SK-N-SH treated with all-trans-retinoic acid at 6 μM for 48 hours (cell line): ENCODE measurements around the gene C1orf105.

Experiments used
- ATAC-seq: fragments of 200-7000 bp; cut with Tn5 transposase; 3 replicates; pipeline ENCODE4 v1.9.1; 2020; ENCODE audit warnings: mild to moderate bottlenecking, moderate library complexity
- ARNTL ChIP-seq: fragments of 450-650 bp; formaldehyde crosslinking; IDR thresholded peaks from 2 replicates; pipeline ENCODE4 v1.5.0; 2020; ENCODE audit warnings: low read depth, mild to moderate bottlenecking, moderate library complexity, borderline replicate concordance
- BACH2 ChIP-seq: fragments of 250-450 bp; sonication (Bioruptor Pico); IDR thresholded peaks from 2 replicates; pipeline ENCODE4 v1.9.0; 2021; ENCODE audit warnings: mild to moderate bottlenecking, borderline replicate concordance
- CREB5 ChIP-seq: fragments of 250-450 bp; sonication (Bioruptor Pico); IDR thresholded peaks from 2 replicates; pipeline ENCODE4 v1.5.1; 2020; ENCODE audit warnings: low read depth, mild to moderate bottlenecking, moderate library complexity
- CSDC2 ChIP-seq: fragments of 250-450 bp; sonication (Bioruptor Pico); IDR thresholded peaks from 2 replicates; pipeline ENCODE4 v1.5.0; 2020; ENCODE audit warnings: mild to moderate bottlenecking, moderate library complexity
- CSRNP3 ChIP-seq: fragments of 250-450 bp; sonication (Bioruptor Pico); IDR thresholded peaks from 2 replicates; pipeline ENCODE4 v1.5.1; 2021; ENCODE audit warnings: mild to moderate bottlenecking, moderate library complexity
- ESRRG ChIP-seq: fragments of 250-450 bp; sonication (Bioruptor Pico); IDR thresholded peaks from 2 replicates; pipeline ENCODE4 v1.6.1; 2021; ENCODE audit warnings: mild to moderate bottlenecking
- GLIS3 ChIP-seq: fragments of 250-450 bp; sonication (Bioruptor Pico); IDR thresholded peaks from 2 replicates; pipeline ENCODE4 v1.5.0; 2020; ENCODE audit warnings: mild to moderate bottlenecking, moderate library complexity
- ISL1 ChIP-seq: fragments of 250-450 bp; sonication (Bioruptor Pico); IDR thresholded peaks from 2 replicates; pipeline ENCODE4 v2.1.2; 2022; ENCODE audit warnings: mild to moderate bottlenecking, moderate library complexity
- OSR1 ChIP-seq: fragments of 250-450 bp; sonication (Bioruptor Pico); IDR thresholded peaks from 2 replicates; pipeline ENCODE4 v1.8.0; 2022; ENCODE audit warnings: moderate library complexity, mild to moderate bottlenecking, inconsistent platforms
- PATZ1 ChIP-seq: fragments of 250-450 bp; sonication (Bioruptor Pico); IDR thresholded peaks from 2 replicates; pipeline ENCODE4 v1.8.0; 2020; ENCODE audit warnings: mild to moderate bottlenecking, moderate library complexity, borderline replicate concordance
- POU6F1 ChIP-seq: fragments of 250-450 bp; sonication (Bioruptor Pico); IDR thresholded peaks from 2 replicates; pipeline ENCODE4 v1.8.0; 2021; ENCODE audit warnings: low read depth, mild to moderate bottlenecking, moderate library complexity, borderline replicate concordance
- PPARA ChIP-seq: fragments of 250-450 bp; sonication (Bioruptor Pico); IDR thresholded peaks from 2 replicates; pipeline ENCODE4 v1.5.0; 2020; ENCODE audit warnings: mild to moderate bottlenecking, borderline replicate concordance
- RARB ChIP-seq: fragments of 250-450 bp; sonication (Bioruptor Pico); IDR thresholded peaks from 2 replicates; pipeline ENCODE4 v1.8.0; 2021; ENCODE audit warnings: mild to moderate bottlenecking, moderate library complexity
- SNAI2 ChIP-seq: fragments of 250-450 bp; sonication (Bioruptor Pico); IDR thresholded peaks from 2 replicates; pipeline ENCODE4 v1.5.0; 2020; ENCODE audit warnings: mild to moderate bottlenecking, moderate library complexity
- TCF4 ChIP-seq: fragments of 250-450 bp; sonication (Bioruptor Pico); IDR thresholded peaks from 2 replicates; pipeline ENCODE4 v1.8.0; 2021; ENCODE audit warnings: mild to moderate bottlenecking, moderate library complexity, borderline replicate concordance
- TOX ChIP-seq: fragments of 250-450 bp; sonication (Bioruptor Pico); IDR thresholded peaks from 2 replicates; pipeline ENCODE4 v1.8.0; 2021; ENCODE audit warnings: mild to moderate bottlenecking, moderate library complexity, borderline replicate concordance
- ZC3H10 ChIP-seq: fragments of 250-450 bp; sonication (Bioruptor Pico); IDR thresholded peaks from 2 replicates; pipeline ENCODE4 v1.5.1; 2021; ENCODE audit warnings: mild to moderate bottlenecking, moderate library complexity
- ZFP3 ChIP-seq: fragments of 250-450 bp; sonication (Bioruptor Pico); IDR thresholded peaks from 2 replicates; pipeline ENCODE4 v1.5.0; 2020; ENCODE audit warnings: mild to moderate bottlenecking, moderate library complexity
- ZFP30 ChIP-seq: fragments of 450-650 bp; formaldehyde crosslinking; IDR thresholded peaks from 2 replicates; pipeline ENCODE4 v1.5.0; 2022; ENCODE audit warnings: mild to moderate bottlenecking, moderate library complexity
- ZNF565 ChIP-seq: fragments of 450-650 bp; formaldehyde crosslinking; conservative IDR thresholded peaks from 2 replicates; pipeline ENCODE4 v1.5.0; 2020; ENCODE audit warnings: low read depth, mild to moderate bottlenecking, moderate library complexity
- ZNF70 ChIP-seq: fragments of 450-650 bp; formaldehyde crosslinking; IDR thresholded peaks from 2 replicates; pipeline ENCODE4 v1.5.0; 2020; ENCODE audit warnings: mild to moderate bottlenecking, moderate library complexity
- ZNF8 ChIP-seq: fragments of 450-650 bp; formaldehyde crosslinking; IDR thresholded peaks from 2 replicates; pipeline ENCODE4 v1.5.0; 2020; ENCODE audit warnings: mild to moderate bottlenecking, moderate library complexity

Gene C1orf105

GRCh38 chr1:172472495-172472894 is 52.0 kb downstream of the C1orf105 start:
- no peak for TF ChIP-seq ARNTL
- no peak for TF ChIP-seq TCF4 (CRISPR knock-in tag)
- no peak for TF ChIP-seq OSR1 (CRISPR knock-in tag)
- TF ChIP-seq ZC3H10 (CRISPR knock-in tag) = no peak
- TF ChIP-seq BACH2 (CRISPR knock-in tag) = no peak
- TF ChIP-seq, all 23 proteins: peak for 0
- ATAC-seq = peak; percentile 64

GRCh38 chr1:172473302-172473701 is 52.8 kb downstream of the C1orf105 start:
- no peak for ATAC-seq
- TF ChIP-seq CREB5 (no peak), BACH2 (CRISPR knock-in tag) (no peak), GLIS3 (CRISPR knock-in tag) (no peak), CSDC2 (no peak), TOX (CRISPR knock-in tag) (no peak), TCF4 (CRISPR knock-in tag) (no peak), ZFP30 (CRISPR knock-in tag) (no peak), PPARA (no peak)

GRCh38 chr1:172473842-172474241 is 53.4 kb downstream of the C1orf105 start:
- no peak for ATAC-seq
- TF ChIP-seq ZFP3 (CRISPR knock-in tag) (no peak), ZFP30 (CRISPR knock-in tag) (no peak), ISL1 (CRISPR knock-in tag) (no peak), TCF4 (CRISPR knock-in tag) (no peak), GLIS3 (CRISPR knock-in tag) (no peak), SNAI2 (CRISPR knock-in tag) (no peak), PATZ1 (CRISPR knock-in tag) (no peak), ESRRG (CRISPR knock-in tag) (no peak), ZNF565 (CRISPR knock-in tag) (no peak), CSDC2 (no peak), CSRNP3 (CRISPR knock-in tag) (no peak), ARNTL (no peak), CREB5 (no peak), ZNF70 (no peak), RARB (CRISPR knock-in tag) (no peak), POU6F1 (CRISPR knock-in tag) (no peak), TOX (CRISPR knock-in tag) (no peak), ZC3H10 (CRISPR knock-in tag) (no peak), ZNF8 (CRISPR knock-in tag) (no peak), BACH2 (CRISPR knock-in tag) (no peak)

- ATAC-seq = peak; percentile 57
- TF ChIP-seq ESRRG (CRISPR knock-in tag) (no peak), POU6F1 (CRISPR knock-in tag) (no peak), TOX (CRISPR knock-in tag) (no peak), ZNF8 (CRISPR knock-in tag) (no peak), ZC3H10 (CRISPR knock-in tag) (no peak), RARB (CRISPR knock-in tag) (no peak), CSDC2 (no peak), ISL1 (CRISPR knock-in tag) (no peak), SNAI2 (CRISPR knock-in tag) (no peak), ZNF565 (CRISPR knock-in tag) (no peak)
- TF ChIP-seq, all 23 proteins: peak for 0
Observed at GRCh38 chr1:172476218-172476811, 55.8 kb downstream of the C1orf105 start.
